Keratinocyte (primary cell): ENCODE results near the gene KCNQ2.

ENCODE experiments used
- EZH2 ChIP-seq: IDR thresholded peaks from one replicate; pipeline ENCODE4 v1.6.1; 2012; ENCODE audit warnings: inconsistent platforms, mild to moderate bottlenecking, low read length, moderate library complexity
- TF ChIP-seq, protein P1 (sequence below), 3 experiments: IDR thresholded peaks in 1 of 3; conservative IDR thresholded peaks in 1 of 3; optimal IDR thresholded peaks in 1 of 3; 2 replicates in 2 of 3; 3 replicates in 1 of 3; pipeline versions ENCODE3 to v1.5.1; 2011; ENCODE audit warnings: low read length in 3 of 3, mild to moderate bottlenecking in 3 of 3, moderate library complexity in 2 of 3, control low read depth in 1 of 3, inconsistent platforms in 1 of 3; ENCODE audit not compliant: insufficient read depth in 2 of 3; ENCODE audit errors: extremely low read depth in 1 of 3

DNA sequence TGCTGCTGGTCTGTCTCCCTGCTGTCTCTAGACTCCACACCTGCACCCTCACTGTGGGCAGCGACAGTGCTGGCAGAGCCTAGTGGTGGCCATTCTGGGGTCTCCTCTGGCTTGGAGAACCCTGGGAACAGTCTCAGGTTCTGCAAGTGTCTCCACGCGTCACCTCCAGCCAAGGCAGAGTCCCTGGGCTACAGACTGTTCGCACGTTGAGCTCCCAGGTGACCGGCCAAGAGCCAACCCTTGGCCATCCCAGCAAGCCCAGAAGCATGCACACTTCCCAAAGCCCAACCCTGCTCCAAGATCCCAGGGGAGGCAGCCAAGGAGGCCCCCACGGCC, 21.6 kb upstream of the KCNQ2 start:
- TF ChIP-seq, protein P1, sequence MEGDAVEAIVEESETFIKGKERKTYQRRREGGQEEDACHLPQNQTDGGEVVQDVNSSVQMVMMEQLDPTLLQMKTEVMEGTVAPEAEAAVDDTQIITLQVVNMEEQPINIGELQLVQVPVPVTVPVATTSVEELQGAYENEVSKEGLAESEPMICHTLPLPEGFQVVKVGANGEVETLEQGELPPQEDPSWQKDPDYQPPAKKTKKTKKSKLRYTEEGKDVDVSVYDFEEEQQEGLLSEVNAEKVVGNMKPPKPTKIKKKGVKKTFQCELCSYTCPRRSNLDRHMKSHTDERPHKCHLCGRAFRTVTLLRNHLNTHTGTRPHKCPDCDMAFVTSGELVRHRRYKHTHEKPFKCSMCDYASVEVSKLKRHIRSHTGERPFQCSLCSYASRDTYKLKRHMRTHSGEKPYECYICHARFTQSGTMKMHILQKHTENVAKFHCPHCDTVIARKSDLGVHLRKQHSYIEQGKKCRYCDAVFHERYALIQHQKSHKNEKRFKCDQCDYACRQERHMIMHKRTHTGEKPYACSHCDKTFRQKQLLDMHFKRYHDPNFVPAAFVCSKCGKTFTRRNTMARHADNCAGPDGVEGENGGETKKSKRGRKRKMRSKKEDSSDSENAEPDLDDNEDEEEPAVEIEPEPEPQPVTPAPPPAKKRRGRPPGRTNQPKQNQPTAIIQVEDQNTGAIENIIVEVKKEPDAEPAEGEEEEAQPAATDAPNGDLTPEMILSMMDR (optimal IDR thresholded peaks at IDR 0.05 in 1 of 3, IDR thresholded peaks at IDR 0.05 in 1 of 3, conservative IDR thresholded peaks at IDR 0.05 in 1 of 3; ENCODE audit: extremely low read depth in 1 of 3, insufficient read depth in 2 of 3, low read length in 3 of 3), result no peak
- no peak for TF ChIP-seq EZH2
